HG03558 (cell line): ENCODE data around the gene TNS4.

Experiments used
- ATAC-seq: cut with Tn5 transposase; IDR thresholded peaks from one replicate; pipeline ENCODE4 v1.9.1; 2021; ENCODE audit warnings: moderate number of reproducible peaks; ENCODE audit not compliant: unreplicated experiment; ENCODE audit errors: extremely low read depth

Gene TNS4

GRCh38 chr17:40496634-40497420 is 4.6 kb downstream of the TNS4 start:
- no peak for ATAC-seq

- no peak for ATAC-seq
These were observed 5.3 kb downstream of the TNS4 start for GRCh38 chr17:40496170-40496569.

GRCh38 chr17:40495140-40495539 is 6.3 kb downstream of the TNS4 start:
- ATAC-seq = no peak

DNA sequence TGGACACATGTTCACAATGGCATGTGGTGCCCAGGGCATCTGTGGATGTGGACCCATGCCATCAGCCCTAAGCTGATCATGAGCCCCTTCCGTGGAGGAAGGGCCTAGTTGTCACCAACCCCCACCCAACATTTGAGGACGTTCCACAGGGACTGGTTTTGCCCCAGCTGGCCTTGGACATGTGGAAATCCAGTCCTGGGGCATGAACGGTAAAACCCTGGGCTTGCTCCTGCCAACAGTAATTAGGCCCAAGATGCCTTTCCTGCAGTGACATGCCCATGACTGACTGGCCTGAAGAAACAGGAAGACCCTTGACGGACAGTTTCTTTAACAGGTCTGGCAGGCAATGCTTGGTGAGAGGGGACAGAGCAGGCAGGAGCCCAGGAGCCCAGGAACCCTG is 7.7 kb downstream of the TNS4 start:
- no peak for ATAC-seq

DNA sequence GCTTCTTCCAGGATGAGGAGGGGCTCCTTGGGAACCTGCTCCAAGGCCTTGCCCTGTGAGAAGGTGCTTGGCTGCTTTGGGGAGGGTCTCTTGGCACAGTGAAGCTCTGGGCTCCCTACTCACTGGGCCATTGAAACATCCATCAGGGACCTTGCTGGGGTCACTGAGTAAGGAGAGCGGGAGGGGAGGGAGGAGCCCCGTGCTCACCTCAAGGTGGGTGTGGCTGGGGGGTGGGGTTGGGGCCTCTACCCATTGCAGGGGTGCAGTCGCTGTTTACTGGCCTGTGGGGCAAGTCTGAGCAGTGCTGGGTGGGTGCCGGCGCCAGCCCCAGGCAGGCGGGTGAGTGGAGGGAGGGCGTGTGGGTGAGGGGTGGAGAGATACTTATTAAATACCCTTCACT is 9.9 kb downstream of the TNS4 start:
- no peak for ATAC-seq

- no peak for ATAC-seq
These were observed 10.4 kb downstream of the TNS4 start for GRCh38 chr17:40490982-40491381.

- no peak for ATAC-seq
These were observed 11.1 kb downstream of the TNS4 start for GRCh38 chr17:40490289-40490853.

GRCh38 chr17:40487371-40488020 is 13.9 kb downstream of the TNS4 start:
- no peak for ATAC-seq

GRCh38 chr17:40486522-40487370 is 14.7 kb downstream of the TNS4 start:
- ATAC-seq = no peak

GRCh38 chr17:40485851-40486521 is 15.4 kb downstream of the TNS4 start:
- ATAC-seq = no peak

DNA sequence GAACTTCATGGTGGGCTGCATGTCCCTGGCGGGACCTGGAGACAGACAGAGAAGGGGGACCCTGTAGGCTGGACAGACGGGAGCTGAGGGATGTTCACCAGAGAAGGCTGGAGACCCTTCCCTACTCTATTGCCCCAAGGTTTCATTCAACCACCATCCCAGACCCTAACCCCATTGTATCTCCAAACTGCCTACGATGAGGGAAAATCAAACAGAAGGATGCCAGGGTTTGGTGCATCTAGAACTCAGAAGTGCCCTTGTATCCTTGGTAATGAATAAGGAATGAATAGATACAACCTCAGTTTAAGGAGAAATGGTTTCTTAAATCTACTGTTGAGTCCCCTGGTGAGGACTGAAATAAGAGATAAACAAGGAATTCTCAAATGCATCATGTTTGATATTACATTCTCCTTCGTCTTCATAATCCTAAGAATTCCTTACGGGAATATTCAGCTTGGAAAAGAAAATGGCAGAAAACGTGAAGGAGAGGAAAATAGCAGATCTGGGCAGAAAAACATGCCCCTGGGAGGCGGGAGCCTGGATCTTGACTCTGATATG is 16.4 kb downstream of the TNS4 start:
- no peak for ATAC-seq

GRCh38 chr17:40484285-40484972 is 17.0 kb downstream of the TNS4 start:
- no peak for ATAC-seq

DNA sequence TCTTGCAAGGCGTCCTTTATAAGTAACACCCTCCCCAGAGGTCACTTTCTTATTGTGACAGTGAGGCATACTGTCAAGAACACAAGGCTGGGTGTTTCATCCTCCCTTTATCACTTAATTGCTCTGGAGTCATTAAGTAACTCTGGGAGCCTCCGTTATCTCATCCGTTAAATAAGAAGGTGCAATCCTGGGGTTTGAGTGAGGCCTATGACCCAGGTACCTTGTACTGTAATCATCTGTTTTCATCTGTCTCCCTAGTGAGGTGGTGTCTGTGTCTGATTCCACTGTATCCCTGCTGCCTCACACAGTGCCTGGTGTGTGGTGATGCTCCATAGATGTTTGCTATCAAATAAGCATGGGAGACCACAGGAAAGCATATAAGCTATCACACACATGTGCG is 17.7 kb downstream of the TNS4 start:
- ATAC-seq = no peak

- no peak for ATAC-seq
These were observed 18.7 kb downstream of the TNS4 start for GRCh38 chr17:40482722-40483121.

- ATAC-seq = no peak
These were observed 20.3 kb downstream of the TNS4 start for GRCh38 chr17:40481106-40481505.

- ATAC-seq = no peak
These were observed 20.9 kb downstream of the TNS4 start for GRCh38 chr17:40480501-40481003.

- no peak for ATAC-seq
These were observed 21.5 kb downstream of the TNS4 start for GRCh38 chr17:40479754-40480480.

DNA sequence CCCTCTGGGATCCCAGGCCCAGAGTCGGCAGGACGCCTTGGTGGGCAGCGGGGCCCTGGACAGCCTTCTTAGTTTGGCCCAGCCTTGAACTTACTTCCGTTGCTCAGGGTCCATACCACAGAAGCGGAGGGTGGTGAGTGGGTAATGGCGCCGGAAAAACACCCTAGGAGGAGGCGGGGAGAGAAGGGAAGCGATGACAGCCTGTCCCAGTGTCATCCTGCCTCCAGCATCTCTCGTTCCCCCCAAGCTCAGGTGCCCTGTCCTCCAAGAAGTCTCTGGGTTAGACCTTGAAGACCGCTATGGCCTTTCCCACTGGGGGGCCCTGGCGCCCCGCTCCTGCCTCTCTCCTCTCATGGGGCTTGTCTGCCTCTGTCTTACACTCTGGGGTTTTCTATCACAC is 22.9 kb downstream of the TNS4 start:
- ATAC-seq = no peak
